ENCODE data around the gene SCAANT1.

GRCh38 chr3:63931290-63931689 is 19.1 kb upstream of the SCAANT1 start:
- TF ChIP-seq CTCF (IDR thresholded peaks at IDR 0.05) (no peak), POLR2A (IDR thresholded peaks at IDR 0.05) (no peak)
